Parathyroid adenoma (tissue), 2 donors: ENCODE results near the gene SSBP2.

Experiments
- H2AFZ ChIP-seq: fragments of 300-600 bp; sonication (generic); one replicate; pipeline ENCODE4 v1.7.0; 2017; ENCODE audit warnings: antibody characterized with exemption, mild to moderate bottlenecking
- H3K27ac ChIP-seq: fragments of 300-600 bp; sonication (generic); one replicate; pipeline ENCODE4 v1.7.0; 2017
- H3K27me3 ChIP-seq: fragments of 300-600 bp; sonication (generic); one replicate; pipeline ENCODE4 v1.7.0; 2017; ENCODE audit warnings: low read length; ENCODE audit not compliant: control insufficient read depth, insufficient read depth
- H3K36me3 ChIP-seq: fragments of 300-600 bp; sonication (generic); one replicate; pipeline ENCODE4 v1.7.0; 2017; ENCODE audit warnings: low read length; ENCODE audit not compliant: control insufficient read depth, insufficient read depth
- H3K4me1 ChIP-seq: fragments of 300-600 bp; sonication (generic); one replicate; pipeline ENCODE4 v1.7.0; 2017; ENCODE audit warnings: control low read depth
- H3K4me2 ChIP-seq: fragments of 300-600 bp; sonication (generic); one replicate; pipeline ENCODE4 v1.7.0; 2017; ENCODE audit warnings: low read length
- H3K4me3 ChIP-seq: fragments of 300-600 bp; sonication (generic); one replicate; pipeline ENCODE4 v1.7.0; 2017; ENCODE audit warnings: low read depth, low read length
- H3K79me2 ChIP-seq: fragments of 300-600 bp; sonication (generic); one replicate; pipeline ENCODE4 v1.7.0; 2017; ENCODE audit warnings: control low read depth
- H3K9ac ChIP-seq: fragments of 300-600 bp; sonication (generic); one replicate; pipeline ENCODE4 v1.7.0; 2017; ENCODE audit warnings: mild to moderate bottlenecking
- H3K9me3 ChIP-seq: fragments of 300-600 bp; sonication (generic); one replicate; pipeline ENCODE4 v1.7.0; 2017; ENCODE audit warnings: low read length; ENCODE audit not compliant: control insufficient read depth
- TF ChIP-seq, protein P1 (sequence below): fragments of 300-600 bp; sonication (generic); IDR thresholded peaks from one replicate; pipeline ENCODE4 v1.7.0; 2017; ENCODE audit warnings: antibody characterized with exemption, mild to moderate bottlenecking
- donor health status: primary hyperparathyroidism.

SSBP2 gene

GRCh38 chr5:81517462-81517861 is 233.4 kb downstream of the SSBP2 start:
- no peak overlapping the region for H3K4me2 ChIP-seq
- no peaks in the 10 kb centered on the region for H3K27me3 ChIP-seq
- no peak overlapping the region for H3K4me3 ChIP-seq
- H3K9ac ChIP-seq: no peak overlapping the region
- no peaks in the 10 kb centered on the region for H3K79me2 ChIP-seq
- H3K27ac ChIP-seq: no peak overlapping the region
- TF ChIP-seq, protein P1, sequence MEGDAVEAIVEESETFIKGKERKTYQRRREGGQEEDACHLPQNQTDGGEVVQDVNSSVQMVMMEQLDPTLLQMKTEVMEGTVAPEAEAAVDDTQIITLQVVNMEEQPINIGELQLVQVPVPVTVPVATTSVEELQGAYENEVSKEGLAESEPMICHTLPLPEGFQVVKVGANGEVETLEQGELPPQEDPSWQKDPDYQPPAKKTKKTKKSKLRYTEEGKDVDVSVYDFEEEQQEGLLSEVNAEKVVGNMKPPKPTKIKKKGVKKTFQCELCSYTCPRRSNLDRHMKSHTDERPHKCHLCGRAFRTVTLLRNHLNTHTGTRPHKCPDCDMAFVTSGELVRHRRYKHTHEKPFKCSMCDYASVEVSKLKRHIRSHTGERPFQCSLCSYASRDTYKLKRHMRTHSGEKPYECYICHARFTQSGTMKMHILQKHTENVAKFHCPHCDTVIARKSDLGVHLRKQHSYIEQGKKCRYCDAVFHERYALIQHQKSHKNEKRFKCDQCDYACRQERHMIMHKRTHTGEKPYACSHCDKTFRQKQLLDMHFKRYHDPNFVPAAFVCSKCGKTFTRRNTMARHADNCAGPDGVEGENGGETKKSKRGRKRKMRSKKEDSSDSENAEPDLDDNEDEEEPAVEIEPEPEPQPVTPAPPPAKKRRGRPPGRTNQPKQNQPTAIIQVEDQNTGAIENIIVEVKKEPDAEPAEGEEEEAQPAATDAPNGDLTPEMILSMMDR: no peak
- H3K4me1 ChIP-seq: no peaks in the 10 kb centered on the region
- no peaks in the 10 kb centered on the region for H3K36me3 ChIP-seq
- H3K9me3 ChIP-seq: no peaks in the 10 kb centered on the region
- no peak overlapping the region for H2AFZ ChIP-seq

DNA sequence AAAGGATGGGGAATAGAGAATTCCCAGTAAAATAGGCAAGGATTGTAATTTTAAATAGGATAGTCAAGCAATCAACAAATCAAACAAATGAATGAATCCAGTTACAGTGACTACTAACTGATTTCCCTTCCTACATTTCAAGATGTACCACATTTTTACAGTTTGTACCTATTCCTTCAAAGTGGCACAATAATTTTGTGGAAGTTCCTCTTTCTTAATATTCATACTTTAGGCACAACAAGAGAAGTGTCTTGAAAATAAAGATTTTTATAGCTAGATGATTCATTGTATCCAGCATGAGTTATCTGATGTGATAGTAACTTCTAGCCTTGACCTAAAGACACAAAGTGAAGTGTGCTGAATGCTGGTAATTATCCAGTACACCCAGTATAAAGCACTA is 234.8 kb downstream of the SSBP2 start:
- Histone ChIP-seq H3K9me3 (no peaks in the 10 kb centered on the region), H3K4me3 (no peak overlapping the region), H3K9ac (no peak overlapping the region), H3K4me1 (no peaks in the 10 kb centered on the region), H3K27me3 (no peaks in the 10 kb centered on the region), H3K27ac (no peak overlapping the region), H3K36me3 (no peaks in the 10 kb centered on the region), H3K4me2 (no peak overlapping the region), H2AFZ (no peak overlapping the region), H3K79me2 (no peaks in the 10 kb centered on the region)
- TF ChIP-seq, protein P1: no peak

DNA sequence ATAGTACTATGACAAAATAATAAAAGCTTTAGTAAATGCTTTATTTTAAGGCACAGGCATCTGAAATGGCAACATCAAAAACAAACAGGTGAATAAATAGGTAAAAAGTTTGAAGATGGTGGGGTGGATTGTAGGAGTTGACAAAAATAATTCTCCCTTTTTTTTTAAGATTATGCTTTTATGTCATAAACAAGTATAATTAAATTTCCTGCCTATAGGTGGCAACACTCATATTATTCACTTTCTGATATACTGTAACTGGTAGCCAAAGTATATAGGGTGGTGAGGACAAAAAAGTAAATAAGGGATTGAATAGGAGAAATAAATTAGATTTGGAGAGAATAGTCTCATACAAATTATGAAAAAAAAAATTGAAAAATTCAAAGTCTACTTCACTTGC is 236.9 kb downstream of the SSBP2 start:
- Histone ChIP-seq H3K9me3 (no peaks in the 10 kb centered on the region), H3K4me2 (no peak overlapping the region), H3K27me3 (no peaks in the 10 kb centered on the region), H3K36me3 (no peaks in the 10 kb centered on the region), H3K79me2 (no peaks in the 10 kb centered on the region), H2AFZ (no peak overlapping the region), H3K27ac (no peak overlapping the region), H3K4me3 (no peak overlapping the region), H3K4me1 (no peaks in the 10 kb centered on the region), H3K9ac (no peak overlapping the region)
- TF ChIP-seq, protein P1: peak; percentile 27

GRCh38 chr5:81513473-81513872 is 237.4 kb downstream of the SSBP2 start:
- no peak overlapping the region for H3K9ac ChIP-seq
- H3K4me3 ChIP-seq: no peak overlapping the region
- no peaks in the 10 kb centered on the region for H3K27me3 ChIP-seq
- H3K27ac ChIP-seq: no peak overlapping the region
- TF ChIP-seq, protein P1: no peak
- H3K9me3 ChIP-seq: no peaks in the 10 kb centered on the region
- H3K4me1 ChIP-seq: no peaks in the 10 kb centered on the region
- H3K79me2 ChIP-seq: no peaks in the 10 kb centered on the region
- H3K36me3 ChIP-seq: no peaks in the 10 kb centered on the region
- H3K4me2 ChIP-seq: no peak overlapping the region
- H2AFZ ChIP-seq: no peak overlapping the region

DNA sequence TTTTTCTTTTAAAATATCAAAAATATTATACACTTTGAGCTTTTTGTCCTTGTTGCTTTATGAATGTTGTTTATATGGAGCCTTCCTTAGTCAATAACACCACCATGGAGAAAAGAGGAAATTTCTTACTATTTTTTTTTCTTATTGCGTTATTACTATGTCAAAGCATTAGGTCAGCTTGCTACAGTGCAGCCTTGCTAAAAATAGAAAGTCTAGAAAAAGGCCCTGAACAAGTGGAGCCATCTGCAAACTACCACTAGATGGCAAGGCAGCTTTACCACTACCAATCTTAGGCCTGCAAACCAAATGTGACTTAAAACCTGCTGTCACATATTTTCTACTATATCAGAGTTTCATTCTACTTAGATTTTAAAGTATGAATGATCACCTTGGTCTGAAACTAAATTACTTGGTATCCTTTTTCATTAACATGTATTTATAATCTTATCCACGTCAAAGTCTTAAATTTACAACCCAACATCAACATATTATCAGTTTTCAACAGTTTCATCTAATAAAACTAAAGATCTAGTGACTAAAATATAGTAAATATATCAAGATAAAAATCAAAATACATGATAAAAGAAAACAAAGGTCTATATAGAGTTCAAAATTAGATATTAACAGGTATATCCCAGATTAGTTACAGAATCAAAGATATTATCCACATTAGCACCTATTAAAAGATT is 243.9 kb downstream of the SSBP2 start:
- Histone ChIP-seq H3K4me2 (no peak overlapping the region), H3K9ac (no peak overlapping the region), H3K9me3 (no peaks in the 10 kb centered on the region), H3K4me1 (no peaks in the 10 kb centered on the region), H2AFZ (no peak overlapping the region), H3K27me3 (no peaks in the 10 kb centered on the region), H3K36me3 (no peaks in the 10 kb centered on the region), H3K27ac (no peak overlapping the region), H3K4me3 (no peak overlapping the region), H3K79me2 (no peaks in the 10 kb centered on the region)
- TF ChIP-seq, protein P1: peak; percentile 87
